ENCODE data around the gene AEBP2. TPM values are rescaled to one million over a fixed set of nuclear protein-coding genes. Genes with fewer than 3 reads are reported as not detected.

The AEBP2 gene
- total RNA-seq, 2 experiments from 2014 or later: 42.9 to 44.8 TPM

DNA sequence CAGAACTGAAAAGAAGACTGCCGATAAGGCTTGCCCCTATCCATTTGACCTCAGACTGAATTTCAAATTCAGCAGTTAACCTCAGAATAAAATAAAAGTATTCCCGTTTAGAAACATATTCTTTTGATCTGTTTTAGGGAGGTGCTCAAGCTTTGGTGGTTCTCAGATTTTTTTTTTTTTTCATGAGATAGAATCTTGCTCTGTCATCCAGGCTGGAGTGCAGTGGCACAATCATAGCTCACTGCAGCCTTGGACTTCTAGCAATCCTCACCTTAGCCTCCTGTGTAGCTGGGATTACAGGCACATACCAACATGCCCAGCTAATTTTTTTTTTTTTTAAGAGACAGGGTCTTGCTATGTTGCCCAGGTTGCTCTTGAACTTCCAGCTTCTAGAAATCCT lies 15.5 kb downstream of the AEBP2 start:
- Histone ChIP-seq H3K9me3 (ENCODE audit: control insufficient read depth in 1 of 2, insufficient read depth in 1 of 2, low read length in 2 of 2) (no peaks in the 10 kb centered on the region), H3K27me3 (ENCODE audit: control insufficient read depth in 1 of 2, insufficient read depth in 2 of 2, low read length in 2 of 2) (no peaks in the 10 kb centered on the region), H3K4me3 (ENCODE audit: low read length) (no peak overlapping the region), H3K4me1 (ENCODE audit: insufficient read depth, low read length) (peaks cover 20% of the 10 kb centered on the region), H3K27ac (ENCODE audit: low read depth in 1 of 2, low read length in 2 of 2) (no peak overlapping the region), H3K36me3 (ENCODE audit: insufficient read depth, low read length) (peaks cover 6% of the 10 kb centered on the region)
- intact Hi-C loops (cut with DNase I, micrococcal nuclease): no loop called here
- no peak overlapping the region for H3K4me3 Mint-ChIP-seq
- CTCF ChIA-PET: no interaction called here
- H3K27me3 Mint-ChIP-seq: no peaks in the 10 kb centered on the region
- H3K9me3 Mint-ChIP-seq: no peaks in the 10 kb centered on the region
- H3K27ac Mint-ChIP-seq: no peak overlapping the region
- H3K4me1 Mint-ChIP-seq (ENCODE audit: low read depth): peaks cover 89% of the 10 kb centered on the region
- TF ChIP-seq, protein P1, sequence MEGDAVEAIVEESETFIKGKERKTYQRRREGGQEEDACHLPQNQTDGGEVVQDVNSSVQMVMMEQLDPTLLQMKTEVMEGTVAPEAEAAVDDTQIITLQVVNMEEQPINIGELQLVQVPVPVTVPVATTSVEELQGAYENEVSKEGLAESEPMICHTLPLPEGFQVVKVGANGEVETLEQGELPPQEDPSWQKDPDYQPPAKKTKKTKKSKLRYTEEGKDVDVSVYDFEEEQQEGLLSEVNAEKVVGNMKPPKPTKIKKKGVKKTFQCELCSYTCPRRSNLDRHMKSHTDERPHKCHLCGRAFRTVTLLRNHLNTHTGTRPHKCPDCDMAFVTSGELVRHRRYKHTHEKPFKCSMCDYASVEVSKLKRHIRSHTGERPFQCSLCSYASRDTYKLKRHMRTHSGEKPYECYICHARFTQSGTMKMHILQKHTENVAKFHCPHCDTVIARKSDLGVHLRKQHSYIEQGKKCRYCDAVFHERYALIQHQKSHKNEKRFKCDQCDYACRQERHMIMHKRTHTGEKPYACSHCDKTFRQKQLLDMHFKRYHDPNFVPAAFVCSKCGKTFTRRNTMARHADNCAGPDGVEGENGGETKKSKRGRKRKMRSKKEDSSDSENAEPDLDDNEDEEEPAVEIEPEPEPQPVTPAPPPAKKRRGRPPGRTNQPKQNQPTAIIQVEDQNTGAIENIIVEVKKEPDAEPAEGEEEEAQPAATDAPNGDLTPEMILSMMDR (IDR thresholded peaks at IDR 0.05): no peak
- peaks cover 48% of the 10 kb centered on the region for H3K36me3 Mint-ChIP-seq (ENCODE audit: low read depth)
- ATAC-seq (ENCODE audit: poor library complexity): no peak
- no peak for DNase-seq
- POLR2A ChIA-PET: interaction anchor here (0.7 kb wide), 1 partner anchor 15 kb away, joined by 3 read pairs; the partner anchor contains the start of gene AEBP2

DNA sequence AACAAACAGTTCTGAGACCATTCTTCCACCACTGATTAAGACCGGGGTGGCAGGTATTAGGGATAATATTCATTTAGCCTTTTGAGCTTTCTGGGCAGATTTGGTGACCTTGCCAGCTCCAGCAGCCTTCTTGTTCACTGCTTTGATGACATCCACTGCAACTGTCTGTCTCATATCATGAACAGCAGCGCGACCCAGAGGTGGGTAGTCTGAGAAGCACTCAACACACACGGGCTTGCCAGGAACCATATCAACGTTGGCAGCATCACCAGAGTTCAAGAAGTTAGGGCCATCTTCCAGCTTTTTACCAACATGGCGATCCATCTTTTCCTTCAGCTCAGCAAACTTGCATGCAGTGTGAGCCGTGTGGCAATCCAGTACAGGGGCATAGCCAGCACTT lies 16.9 kb downstream of the AEBP2 start:
- peak in 1 of 14 experiments; percentile 5 for DNase-seq
- H3K4me3 Mint-ChIP-seq: no peak overlapping the region
- POLR2A ChIA-PET: no interaction called here

DNA sequence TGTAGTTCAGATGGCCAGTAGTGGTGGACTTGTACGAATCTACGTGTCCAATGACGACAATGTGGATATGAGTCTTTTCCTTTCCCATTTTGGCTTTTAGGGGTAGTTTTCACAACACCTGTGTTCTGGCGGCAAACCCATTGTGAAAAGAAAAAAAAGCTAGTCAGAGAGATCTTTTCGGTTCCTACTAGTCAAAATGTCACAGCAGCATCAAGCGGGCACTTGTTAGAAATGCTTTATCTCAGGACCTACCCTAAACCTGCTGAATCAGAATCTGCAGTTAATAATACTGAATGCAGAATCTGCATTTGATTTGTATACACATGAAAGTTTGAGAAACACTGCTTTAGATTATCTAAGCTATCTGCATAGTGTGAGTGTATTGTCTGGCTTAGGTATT lies 18.3 kb downstream of the AEBP2 start:
- Mint-ChIP-seq H3K4me3 (no peak overlapping the region), H3K27me3 (no peaks in the 10 kb centered on the region), H3K27ac (peak overlapping the region; percentile 79), H3K9me3 (no peaks in the 10 kb centered on the region), H3K36me3 (ENCODE audit: low read depth) (peaks cover 46% of the 10 kb centered on the region), H3K4me1 (ENCODE audit: low read depth) (peaks cover 86% of the 10 kb centered on the region)
- Histone ChIP-seq H3K27ac (ENCODE audit: low read depth in 1 of 2, low read length in 2 of 2) (no peak overlapping the region), H3K9me3 (ENCODE audit: control insufficient read depth in 1 of 2, insufficient read depth in 1 of 2, low read length in 2 of 2) (no peaks in the 10 kb centered on the region), H3K4me1 (ENCODE audit: insufficient read depth, low read length) (peaks cover 11% of the 10 kb centered on the region), H3K27me3 (ENCODE audit: control insufficient read depth in 1 of 2, insufficient read depth in 2 of 2, low read length in 2 of 2) (no peaks in the 10 kb centered on the region), H3K36me3 (ENCODE audit: insufficient read depth, low read length) (peaks cover 10% of the 10 kb centered on the region), H3K4me3 (ENCODE audit: low read length) (no peak overlapping the region)
- POLR2A ChIA-PET: interaction anchor here (0.6 kb wide), 1 partner anchor 55 kb away, joined by 3 read pairs; no protein-coding TSS in a partner anchor
- intact Hi-C loops (cut with DNase I, micrococcal nuclease): no loop called here
- TF ChIP-seq, protein P1 (IDR thresholded peaks at IDR 0.05): no peak
- CTCF ChIA-PET: no interaction called here
- DNase-seq (no peak), ATAC-seq (ENCODE audit: poor library complexity) (no peak)

More for the DNA sequence above, 16.9 kb downstream of the AEBP2 start:
- CTCF ChIA-PET: no interaction called here
- Histone ChIP-seq H3K27ac (ENCODE audit: low read depth in 1 of 2, low read length in 2 of 2) (no peak overlapping the region), H3K27me3 (ENCODE audit: control insufficient read depth in 1 of 2, insufficient read depth in 2 of 2, low read length in 2 of 2) (no peaks in the 10 kb centered on the region), H3K9me3 (ENCODE audit: control insufficient read depth in 1 of 2, insufficient read depth in 1 of 2, low read length in 2 of 2) (no peaks in the 10 kb centered on the region), H3K4me3 (ENCODE audit: low read length) (no peak overlapping the region), H3K4me1 (ENCODE audit: insufficient read depth, low read length) (peaks cover 18% of the 10 kb centered on the region), H3K36me3 (ENCODE audit: insufficient read depth, low read length) (peaks cover 6% of the 10 kb centered on the region)
- TF ChIP-seq, protein P1 (IDR thresholded peaks at IDR 0.05): no peak
- H3K27me3 Mint-ChIP-seq: no peaks in the 10 kb centered on the region
- H3K36me3 Mint-ChIP-seq (ENCODE audit: low read depth): peaks cover 41% of the 10 kb centered on the region
- no peak for ATAC-seq (ENCODE audit: poor library complexity)
- H3K27ac Mint-ChIP-seq: peak overlapping the region; percentile 17
- no peaks in the 10 kb centered on the region for H3K9me3 Mint-ChIP-seq
- intact Hi-C loops (cut with DNase I, micrococcal nuclease): no loop called here
- peaks cover 85% of the 10 kb centered on the region for H3K4me1 Mint-ChIP-seq (ENCODE audit: low read depth)

All from CD4-positive, alpha-beta T cell (primary cell).